Measurements from ENCODE around the gene DDX54.
"Not testable (repeated sequence)": the region's sequence is repeated elsewhere in the genome, so short reads cannot be mapped to it uniquely, and the experiment has no call there.

DDX54 gene

DNA sequence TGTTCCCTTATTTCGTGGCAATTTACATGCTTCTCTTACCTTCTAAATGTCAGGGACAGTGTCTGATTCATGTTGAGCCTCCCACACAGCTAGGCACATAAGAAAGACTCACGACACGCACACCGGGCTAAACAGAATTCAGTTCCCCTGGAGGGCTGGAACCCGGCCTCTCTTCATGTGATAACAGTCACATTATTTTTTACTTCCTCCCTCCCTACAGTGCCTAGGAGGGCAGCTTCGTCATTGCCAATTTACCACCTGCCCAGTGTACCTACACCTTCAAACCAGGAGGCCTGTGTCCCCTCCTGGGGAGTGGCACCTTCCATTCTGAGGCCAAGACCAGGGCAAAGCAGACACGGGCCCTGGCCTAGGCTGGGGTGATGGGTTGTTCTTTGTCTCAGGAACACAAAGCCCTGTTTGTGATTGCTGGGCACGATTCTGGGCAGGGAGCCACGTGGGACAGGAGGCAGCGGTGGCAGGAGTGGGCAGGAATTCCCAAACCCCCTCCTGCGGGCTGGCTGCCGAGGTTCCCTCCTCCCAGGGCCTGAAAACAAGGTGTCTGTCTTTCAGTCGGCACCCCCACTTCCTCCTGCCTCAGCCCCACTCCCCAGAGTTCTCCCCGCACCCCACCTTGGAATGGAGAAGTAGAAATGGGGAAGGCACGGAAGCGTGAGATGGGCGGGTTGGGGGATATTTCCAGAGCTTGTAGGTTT lies 42.9 kb downstream of the DDX54 start:
- DNase-seq (ENCODE audit: low spot score): peak; percentile 96

DNA sequence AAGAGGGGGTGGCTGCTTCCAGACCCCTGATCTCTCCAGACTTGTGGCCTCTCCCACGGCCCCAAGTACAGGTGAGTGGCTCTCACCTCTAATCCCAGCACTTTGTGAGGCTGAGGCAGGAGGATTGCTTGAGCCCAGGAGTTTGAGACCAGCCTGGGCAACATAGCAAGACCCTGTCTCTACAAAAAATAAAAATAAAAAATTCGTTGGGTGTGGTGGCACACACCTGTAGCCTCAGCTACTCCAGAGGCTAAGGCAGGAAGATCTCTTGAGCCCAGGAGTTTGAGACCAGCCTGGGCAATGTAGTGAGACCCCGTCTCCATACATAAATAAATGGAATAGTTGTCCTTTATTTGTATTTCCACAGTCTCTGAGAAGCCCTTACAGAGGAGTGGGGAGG lies 43.6 kb downstream of the DDX54 start:
- not testable (repeated sequence) for DNase-seq (ENCODE audit: low spot score)

DNA sequence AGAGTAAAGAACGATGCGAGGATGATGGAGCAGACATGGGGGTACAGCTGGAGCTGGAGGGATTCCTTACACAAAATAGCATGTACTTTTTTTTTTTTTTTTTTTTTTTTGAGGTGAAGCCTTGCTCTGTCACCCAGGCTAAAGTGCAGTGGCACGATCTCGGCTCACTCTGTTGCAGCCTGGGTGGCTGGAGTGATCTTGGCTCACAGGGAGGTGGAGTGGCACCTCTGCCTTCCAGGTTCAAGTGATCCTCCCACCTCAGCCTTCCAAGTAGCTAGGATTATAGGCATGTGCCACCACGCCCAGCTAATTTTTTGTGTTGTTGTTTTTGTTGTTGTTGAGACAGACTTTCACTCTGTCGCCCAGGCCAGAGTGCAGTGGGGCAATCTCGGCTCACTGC lies 44.6 kb downstream of the DDX54 start:
- no peak for DNase-seq (ENCODE audit: low spot score)

DNA sequence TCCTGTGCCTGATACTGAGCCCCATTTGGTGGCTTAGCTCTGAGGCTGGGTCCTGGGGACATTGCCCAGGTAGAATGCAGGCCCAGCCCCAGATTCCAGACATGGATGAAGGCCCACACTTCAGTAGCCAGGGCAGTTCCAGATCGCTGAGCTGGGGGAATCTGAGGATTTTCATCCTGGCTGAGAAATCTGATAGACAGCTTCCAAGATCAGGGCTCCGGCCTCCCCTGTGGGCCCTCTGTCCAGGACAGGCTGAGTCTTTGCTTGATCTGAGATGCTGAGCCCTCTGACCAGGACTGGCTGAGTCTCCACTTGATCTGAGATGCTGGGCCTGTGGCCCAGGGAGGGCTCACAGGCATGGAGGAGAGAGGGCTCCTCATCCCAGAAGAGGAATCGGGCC lies 46.5 kb downstream of the DDX54 start:
- no peak for DNase-seq (ENCODE audit: low spot score)

DNA sequence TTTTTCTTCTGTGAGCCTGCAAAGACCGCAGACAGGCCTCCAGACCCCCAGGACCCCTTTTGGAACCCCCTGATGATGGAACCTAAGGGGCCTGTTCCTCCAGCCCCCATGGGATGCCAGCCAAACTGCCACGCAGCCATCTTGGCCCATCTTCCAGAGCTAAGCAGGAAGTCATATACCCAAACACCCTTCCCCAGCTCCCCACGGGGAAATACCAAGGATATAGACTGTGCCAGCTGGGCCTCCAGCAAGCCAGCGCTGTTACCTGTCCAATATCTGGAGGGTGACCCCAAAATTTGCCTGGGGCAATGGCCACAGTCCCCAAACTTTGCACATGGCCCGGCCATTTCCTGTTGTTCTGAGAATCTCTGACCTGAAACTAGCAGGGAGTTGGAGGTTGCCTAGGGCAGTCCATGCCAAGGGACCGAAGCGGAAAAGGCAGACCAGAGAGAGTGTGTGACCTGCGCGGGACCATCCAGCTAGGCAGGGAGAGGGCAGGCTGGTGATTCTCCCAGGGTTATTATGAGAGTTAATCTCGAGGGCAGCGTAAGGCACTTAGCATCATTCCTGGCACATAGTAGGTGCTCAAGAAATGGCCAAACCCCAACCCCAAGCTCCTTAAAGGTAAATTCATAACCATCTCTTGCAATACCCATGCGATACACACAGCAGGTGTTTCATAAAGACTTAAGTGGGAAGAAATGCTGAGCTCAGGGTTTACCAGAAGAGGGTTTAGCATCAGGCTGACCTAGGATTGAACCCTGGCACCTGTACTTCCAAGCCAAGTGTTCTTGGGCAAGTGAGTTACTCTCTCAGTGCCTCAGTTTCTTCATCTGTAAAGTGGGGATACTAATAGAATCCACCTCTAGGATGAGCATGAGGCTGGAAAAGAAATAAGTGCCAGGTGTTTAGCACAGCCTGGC lies 47.2 kb downstream of the DDX54 start:
- DNase-seq (ENCODE audit: low spot score): no peak

DNA sequence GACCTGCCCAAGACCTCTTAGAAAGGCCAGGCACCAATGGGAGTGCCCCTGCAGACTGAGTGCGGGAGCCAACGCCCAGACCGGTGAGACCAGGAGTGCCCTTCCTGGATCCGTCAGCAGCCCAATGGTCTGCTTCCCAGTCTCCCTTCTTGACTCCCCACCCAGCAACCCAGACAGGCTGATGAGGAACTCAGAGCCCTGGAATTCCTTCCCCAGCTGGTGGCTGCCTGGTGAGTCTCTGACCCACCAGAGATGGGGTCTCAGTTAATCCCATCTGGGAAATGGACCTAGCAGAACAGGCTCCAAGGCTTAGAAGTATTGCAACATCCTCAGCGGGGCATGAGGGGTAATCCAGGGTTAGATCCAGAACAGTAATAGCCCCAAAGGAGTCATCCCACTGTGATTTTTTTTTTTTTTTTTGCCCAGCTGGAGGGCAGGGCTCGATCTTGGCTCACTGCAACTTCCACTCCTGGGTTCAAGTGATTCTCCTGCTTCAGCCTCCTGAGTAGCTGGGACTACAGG lies 48.2 kb downstream of the DDX54 start:
- DNase-seq (ENCODE audit: low spot score): no peak

DNA sequence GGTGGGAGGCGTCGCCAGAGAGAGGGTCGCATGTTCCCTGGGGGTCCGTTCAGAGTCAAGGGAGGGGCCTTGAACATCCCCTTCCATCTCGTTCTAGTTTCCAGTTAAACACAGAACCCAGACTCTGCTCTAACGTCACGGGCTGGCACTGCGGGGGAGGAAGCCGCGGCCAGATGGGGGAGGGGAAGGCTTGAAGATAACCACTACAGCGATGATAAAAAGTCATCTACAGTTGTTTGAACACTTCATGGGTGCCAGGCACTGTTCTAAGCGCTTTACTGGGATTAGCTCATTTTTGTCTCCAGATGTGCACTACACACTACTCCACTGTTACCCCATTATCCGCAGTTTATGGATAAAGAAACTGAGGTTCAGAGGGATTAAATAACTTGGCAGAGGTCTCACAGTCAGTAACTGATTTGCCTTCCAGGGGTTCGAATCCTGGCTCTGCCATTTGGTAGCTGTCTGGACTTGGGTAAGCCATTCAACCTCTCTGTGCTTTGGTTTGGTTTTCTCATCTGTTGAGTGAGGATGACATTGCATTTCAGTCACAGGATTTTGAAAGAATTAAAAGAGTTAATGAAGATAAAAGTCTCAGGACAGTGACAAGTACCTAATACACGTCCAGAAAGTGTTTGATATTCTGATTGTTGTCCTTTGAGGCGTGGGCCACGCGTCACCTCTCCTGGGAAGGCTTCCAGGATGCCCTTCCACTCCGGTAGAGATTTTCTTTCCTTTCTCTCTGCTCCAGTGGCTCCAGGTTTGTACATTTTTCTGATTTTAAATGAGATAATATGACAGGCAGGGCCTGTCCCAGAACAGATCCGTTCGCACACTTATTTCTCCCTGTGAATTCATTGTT lies 48.9 kb downstream of the DDX54 start:
- DNase-seq (ENCODE audit: low spot score): peak; percentile 73

DNA sequence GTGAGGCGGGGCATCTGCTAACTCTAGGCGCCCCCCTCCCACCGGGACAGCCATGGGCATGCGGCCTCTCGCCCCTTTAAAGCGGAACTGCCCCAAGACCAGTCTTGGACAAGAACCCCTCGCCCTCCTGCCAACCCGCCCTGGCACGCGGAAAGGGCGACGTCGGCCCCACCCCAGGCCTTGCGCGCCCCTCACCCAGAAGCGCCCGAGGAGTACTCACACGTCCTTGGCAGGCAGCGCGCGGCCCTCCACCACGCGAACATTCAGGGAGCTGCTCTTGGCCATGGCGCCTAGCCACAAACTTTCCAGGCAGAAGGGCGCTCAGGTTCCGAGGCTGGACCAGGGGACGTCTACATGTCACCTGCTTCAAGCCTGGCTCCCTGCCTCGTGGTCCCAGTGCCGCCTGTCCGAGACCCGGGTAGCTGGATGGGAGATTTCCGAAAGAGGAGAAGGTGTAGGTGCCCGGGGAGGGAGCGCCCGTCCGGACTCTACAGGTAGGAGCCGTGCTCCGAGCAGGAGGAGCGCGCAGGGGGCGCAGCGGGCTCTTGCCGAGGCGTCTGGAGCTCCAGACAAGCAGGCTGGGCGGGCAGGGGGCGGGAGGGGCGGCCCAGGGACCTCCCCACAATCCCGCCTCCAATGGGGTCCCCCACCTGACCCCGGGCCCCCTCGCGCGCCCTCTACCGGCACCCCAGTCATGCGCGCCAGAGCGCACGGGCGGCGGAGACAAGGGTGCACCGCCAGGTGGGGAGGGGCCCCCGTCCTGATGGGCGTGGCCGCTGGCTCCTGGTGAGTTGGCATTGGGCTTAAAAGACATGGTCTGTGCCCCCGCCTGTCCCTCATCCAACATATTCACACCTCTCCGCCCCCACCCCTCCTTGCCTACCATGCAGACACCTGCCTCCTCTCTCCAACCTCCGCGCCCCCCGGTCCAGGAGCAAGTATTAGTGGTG lies 49.8 kb downstream of the DDX54 start, which contains the start of gene RASAL1:
RASAL1 (minus strand) TSS at position 584 of the 950 bp plus-strand sequence; CDS start at position 285, 299 bp downstream.
- DNase-seq (ENCODE audit: low spot score): no peak

DNA sequence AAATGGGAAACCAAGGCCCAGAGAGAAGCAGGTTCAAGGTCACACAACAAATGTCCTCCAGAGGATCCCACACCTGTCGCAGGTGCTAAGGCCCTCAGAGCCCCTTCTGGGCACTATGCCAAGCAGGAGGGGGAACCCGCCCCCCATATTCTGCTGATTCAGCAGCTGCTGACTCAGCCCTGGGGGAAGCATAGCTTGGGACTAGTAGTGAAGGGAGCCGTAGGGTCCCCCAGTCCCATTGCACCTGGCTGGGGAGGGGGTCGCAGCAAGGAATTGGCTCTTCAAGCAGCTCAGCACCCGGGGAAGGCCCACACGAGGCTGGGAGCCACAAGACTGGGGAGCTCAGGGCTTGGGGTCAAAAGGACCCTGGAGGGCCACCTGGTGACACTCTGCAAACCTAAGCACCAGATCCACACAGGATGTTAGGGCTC lies 50.7 kb downstream of the DDX54 start:
- DNase-seq (ENCODE audit: low spot score): no peak

DNA sequence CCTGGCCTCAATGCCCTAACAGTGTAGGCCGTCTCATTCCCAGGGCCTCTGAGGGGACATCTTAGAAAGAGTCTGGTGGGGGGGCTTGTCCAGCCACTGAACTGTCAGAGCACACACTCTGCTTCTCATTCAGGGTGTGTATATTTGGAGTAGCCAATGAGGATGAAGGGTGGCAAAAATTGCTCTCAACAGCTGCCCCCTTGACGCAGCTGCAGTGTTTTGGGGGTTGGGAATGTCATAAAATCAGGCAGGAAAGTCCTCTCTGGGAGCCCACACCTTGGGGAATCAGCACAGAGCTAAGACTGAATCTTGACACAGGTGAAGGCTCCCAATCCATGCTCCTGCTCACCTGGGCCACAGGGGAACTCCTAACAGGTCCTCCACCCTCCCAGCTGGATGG lies 51.2 kb downstream of the DDX54 start:
- DNase-seq (ENCODE audit: low spot score): no peak

DNA sequence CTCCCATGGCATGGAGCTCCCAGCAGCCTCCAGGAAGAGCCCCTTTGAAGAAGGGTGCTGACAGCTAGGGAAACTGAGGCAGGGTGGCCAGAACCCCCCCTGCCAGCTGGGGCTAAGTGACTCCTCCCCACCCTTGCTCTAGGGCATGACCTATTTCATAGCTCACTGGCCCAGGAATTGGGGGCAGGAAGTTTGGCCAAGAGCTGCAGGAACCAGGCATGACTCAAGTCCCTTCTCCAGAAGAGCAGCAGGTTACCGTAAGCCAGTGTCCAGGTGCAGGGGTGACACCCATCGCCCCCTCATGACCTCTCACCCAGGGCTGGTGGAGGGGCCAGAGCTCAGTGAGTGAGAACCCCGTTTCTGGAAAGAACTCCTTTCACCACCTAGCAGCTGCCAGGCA lies 51.6 kb downstream of the DDX54 start:
- DNase-seq (ENCODE audit: low spot score): no peak

DNA sequence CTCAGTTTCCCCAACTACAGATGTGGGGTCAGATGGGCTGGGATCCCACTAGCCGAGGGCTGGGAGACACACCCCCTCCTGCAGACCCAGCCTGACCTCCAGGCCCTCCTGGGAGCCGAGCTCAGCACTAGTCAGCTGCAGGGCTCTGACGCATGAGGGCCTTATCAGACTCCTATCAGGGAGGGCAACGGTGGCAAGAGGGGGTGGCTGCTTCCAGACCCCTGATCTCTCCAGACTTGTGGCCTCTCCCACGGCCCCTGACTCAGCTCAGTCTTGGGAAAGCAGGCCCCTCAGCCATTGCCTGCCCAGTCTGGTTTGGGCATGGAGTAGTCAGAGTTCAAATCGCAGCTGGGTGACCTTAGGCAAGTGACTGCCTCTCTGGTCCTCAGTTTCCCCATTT lies 52.2 kb downstream of the DDX54 start:
- no peak for DNase-seq (ENCODE audit: low spot score)

DNA sequence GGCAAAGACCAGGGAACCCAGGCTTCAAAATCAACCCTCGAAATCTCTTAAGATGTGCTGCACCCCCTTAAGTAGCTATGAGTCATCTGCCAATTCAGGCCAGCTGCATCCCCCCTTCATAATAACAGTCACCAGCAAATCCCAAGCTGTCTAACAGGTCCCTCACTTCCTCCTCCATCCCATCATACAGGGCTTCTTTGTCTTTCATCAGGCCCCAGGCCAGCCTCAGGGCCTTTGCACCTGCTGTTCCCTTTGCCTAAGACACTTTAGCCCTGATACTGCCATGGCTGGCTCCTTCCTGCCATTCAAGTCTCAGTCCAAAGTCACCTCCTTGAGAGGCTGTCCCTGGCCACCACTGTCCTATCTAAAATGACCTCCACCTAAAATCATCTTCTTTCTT lies 53.7 kb downstream of the DDX54 start:
- DNase-seq (ENCODE audit: low spot score): no peak

DNA sequence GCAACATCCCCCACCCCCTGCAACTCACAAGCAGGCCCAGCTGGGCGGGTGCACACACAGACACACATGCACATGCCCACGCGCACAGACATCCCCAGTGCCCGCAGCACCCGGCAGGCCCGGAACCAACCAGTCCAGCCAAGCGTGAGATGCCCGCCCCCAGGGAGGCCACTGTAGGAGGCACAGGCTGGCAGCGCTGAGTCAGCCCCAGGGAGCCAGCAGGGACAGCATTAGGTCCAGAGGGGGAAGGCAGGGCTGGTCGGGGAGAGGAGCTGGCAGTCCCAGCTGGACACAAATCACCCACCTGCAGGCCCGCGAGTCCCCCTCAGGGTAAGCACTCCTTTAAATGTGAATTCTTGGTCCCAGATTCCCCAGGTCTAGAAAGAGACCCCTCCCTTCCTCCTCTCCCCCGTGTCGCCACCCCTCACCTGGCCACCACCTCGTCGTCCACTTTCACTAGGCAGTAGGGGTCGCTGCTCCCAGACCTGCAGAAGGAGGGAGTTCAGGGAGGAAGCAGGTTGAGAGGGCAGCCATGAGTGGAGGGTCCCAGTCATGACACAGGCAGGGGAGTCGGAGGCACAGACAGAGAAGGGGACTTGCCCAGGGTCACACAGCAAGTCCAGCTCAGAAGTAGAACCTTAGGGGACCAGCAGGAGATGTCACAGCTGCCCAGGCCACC lies 54.7 kb downstream of the DDX54 start:
- DNase-seq (ENCODE audit: low spot score): peak; percentile 47

DNA sequence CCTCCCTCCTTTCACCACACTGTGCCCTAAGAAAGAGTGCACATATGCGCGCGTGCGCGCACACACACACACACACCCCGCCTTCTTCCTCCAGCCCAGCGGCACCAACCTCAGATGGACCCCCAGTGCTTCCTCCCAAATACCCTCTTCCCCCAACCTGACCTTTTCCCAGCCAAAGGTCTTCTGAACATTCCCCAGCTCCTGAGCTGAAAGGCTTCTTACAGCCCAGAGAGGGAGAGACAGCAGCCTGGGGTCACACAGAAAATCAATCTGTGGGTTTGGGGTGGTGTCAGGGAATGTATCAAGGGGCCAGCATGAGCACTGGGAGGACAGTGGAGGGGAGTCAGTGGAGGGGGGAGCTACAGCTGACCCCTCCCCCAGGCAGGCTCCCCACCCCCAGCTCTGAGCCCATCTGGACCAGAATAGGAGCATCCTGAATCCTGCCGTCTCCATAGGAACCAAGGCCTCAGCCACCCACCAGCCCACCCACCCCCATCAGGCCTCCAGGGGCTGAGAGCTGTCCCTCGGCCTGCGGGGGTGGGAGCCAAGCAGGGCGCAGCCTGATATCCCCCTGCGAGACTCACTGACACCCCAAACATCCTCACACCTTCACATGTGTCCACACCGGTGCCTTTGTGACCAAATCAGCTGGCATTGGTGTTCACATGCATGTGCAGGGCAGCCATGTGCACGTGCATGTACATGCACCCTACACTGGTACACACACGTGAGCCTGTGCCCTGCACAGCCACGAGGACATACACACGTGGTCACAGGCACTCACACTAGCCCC lies 55.4 kb downstream of the DDX54 start:
- DNase-seq (ENCODE audit: low spot score): no peak

DNA sequence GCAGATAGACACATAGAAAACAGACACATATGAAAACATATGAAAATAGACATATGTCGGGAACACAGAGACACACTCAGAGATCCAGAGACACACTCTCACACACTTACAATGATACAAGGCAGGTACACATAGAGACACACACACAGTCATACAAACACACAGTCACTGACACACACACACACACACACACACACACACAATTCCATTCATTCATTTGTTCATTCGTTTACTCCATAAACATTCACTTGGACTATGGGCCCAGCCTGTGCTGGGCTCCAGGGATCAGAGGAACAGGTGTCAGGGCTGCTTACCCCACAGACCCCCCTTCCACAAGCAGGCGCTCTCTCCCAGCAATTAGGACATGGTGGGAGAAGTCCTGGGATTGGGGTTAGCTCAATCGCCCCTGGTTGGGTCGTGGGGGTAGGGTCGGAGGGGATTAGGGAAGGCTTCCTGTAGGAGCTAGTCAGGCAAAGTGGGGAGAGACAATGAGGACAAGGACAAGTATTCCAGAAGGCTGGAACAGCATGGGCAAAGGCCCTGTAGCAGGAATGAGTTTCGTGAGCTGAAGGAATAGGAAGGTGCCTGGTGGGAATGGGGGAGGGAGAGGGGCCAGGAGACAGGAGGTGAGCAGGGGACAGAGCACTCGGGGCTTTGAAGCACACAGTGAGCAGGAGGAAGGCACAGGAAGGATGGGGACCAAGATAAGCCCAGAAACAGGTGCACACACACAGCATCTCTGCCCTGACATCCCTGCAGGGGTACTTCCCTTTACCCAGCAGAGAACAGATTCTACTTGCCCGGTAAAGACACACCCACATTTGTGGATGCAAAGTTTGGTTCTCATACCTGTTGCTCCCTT lies 56.2 kb downstream of the DDX54 start:
- no peak for DNase-seq (ENCODE audit: low spot score)

DNA sequence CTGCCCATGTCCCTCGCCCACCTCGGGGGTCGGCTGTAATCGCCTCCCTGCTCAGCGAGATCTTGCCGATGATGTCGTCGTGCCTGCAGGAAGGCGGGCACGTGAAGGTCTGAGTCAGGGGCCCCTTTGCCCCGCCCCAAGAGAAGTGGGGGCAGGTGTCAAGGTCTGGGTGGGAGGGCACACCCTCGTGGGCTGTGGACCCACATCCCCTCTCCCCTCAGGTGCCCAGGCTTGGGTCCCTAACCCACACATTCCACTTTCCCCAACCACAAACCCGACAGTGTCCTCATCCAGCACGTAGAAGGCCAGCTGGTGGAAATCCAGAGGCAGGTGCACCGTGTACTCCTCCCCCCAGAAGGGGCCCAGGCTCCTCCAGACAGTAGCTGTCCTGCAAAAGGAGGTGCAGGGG lies 57.5 kb downstream of the DDX54 start:
- no peak for DNase-seq (ENCODE audit: low spot score)

DNA sequence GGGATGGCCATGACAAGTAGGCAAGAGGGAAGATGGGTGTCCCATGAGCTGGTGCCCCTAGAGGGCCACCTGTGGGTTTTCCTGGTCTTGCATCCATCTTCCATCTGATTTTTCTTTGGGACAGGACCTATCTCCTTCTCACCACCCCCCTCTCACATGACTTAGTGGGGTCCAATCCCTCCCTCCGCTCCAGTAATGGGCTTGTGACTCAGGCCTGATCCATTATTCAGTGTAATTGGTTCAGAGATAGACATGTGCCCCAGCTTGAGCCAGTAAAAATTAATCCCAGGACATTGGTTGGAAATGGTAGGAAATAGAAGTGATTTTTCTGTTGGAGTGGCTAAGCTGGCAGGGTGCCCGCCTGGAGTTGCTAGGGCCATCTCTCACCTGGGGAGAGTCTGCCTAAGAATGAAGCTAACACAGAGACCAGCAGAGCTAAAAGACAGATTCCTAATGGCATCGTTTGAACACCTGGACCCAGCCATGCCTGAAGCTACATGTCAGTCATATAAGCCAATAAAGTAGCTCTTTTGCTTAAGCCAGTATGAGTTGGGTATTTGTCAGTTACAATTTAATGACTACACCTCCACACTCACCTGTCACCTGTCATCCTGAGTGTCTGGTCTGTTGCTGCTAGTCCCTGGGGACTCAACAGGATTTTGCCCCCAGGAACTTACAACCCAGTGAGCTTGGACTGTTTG lies 64.5 kb downstream of the DDX54 start:
- no peak for DNase-seq (ENCODE audit: low spot score)
